Skin epidermis (tissue), 12 donors: ENCODE results near the gene TMEM237.
"Not testable (repeated sequence)": the region's sequence is repeated elsewhere in the genome, so short reads cannot be mapped to it uniquely, and the experiment has no call there.

Source experiments
- H3K27ac ChIP-seq, 21 experiments: fragments of 200-600 bp; sonication (generic) in 11 of 21; one replicate each; pipeline ENCODE4 v1.5.0; 2020; ENCODE audit warnings: mild to moderate bottlenecking in 3 of 21, inconsistent platforms in 2 of 21, moderate library complexity in 2 of 21
- H3K4me3 ChIP-seq, 7 experiments: fragments of 200-600 bp; sonication (generic) in 2 of 7; one replicate each; pipeline ENCODE4 v1.5.0; 2020; ENCODE audit warnings: inconsistent platforms in 2 of 7, mild to moderate bottlenecking in 2 of 7, moderate library complexity in 1 of 7

The TMEM237 gene

GRCh38 chr2:201643216-201643890, at the start of gene TMEM237:
TSS of gene TMEM237 (minus strand) at chr2:201643503. CDS start at chr2:201643400, 103 bp downstream.
- Histone ChIP-seq H3K4me3 (peak within 1 kb of the TSS; percentile 72 to 97 (median 75)), H3K27ac (peak within 1 kb of the TSS; percentile 40 to 98 (median 91))

DNA sequence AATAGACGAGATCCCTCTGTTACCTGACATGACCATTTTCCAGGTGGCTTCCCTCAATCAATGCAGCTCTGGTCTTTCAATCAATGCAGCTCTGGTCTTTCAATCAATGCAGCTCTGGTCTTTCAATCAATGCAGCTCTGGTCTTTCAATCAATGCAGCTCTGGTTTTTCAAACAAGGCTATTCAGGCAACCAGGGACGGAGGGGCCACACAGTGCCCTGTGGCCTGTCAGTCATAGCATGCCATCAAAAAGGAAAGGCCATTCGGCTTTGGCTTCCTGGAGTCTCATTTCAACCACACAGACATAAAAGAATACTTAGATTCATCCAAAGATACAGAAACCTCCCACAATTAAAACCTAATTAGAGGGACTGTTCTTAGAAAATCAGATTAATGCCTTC, 41.9 kb upstream of the TMEM237 start:
- H3K27ac ChIP-seq = no peak overlapping the region
- H3K4me3 ChIP-seq = no peak overlapping the region

GRCh38 chr2:201680743-201681142, 37.4 kb upstream of the TMEM237 start:
- Histone ChIP-seq H3K27ac (no peak overlapping the region), H3K4me3 (no peak overlapping the region)

DNA sequence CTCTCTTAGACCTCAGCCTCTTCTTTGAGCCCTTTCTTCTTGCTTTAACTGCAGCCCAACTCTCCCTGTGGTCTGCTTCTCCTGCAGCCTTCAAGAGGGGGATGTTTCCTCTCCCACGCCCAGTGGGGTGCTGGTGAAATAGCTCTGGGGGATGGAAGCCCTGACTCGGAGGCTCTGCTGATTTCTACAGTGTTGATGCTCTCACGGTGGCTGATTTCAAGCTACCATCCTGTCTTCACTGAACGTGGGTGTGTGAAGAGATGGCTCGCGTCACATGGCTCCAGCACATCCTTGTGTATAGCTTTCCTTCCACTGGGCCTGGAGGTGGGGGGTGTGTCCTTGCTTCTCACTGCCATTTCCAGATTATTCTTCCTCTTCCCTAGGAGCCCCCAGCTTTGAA, 35.1 kb upstream of the TMEM237 start:
- Histone ChIP-seq H3K27ac (no peak overlapping the region), H3K4me3 (no peak overlapping the region)

DNA sequence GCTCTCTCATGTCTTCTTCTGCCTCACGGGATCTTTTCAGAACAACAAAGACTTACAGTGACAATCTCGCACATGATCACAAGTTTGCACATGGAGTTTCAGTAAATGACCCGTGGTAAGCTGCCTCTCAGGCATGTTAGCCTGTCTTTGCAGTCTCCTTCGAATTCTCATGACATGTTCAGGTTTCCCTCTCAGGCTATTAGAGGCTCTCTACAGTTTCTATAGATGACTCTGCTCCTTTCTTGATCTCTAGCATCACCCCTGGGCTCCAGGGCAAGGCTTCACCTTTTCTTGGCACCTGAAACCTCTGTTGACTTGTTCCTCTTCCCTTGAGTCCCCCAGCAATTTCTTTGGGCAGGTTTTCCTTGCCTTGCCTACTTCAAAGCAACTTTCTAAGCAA, 32.2 kb upstream of the TMEM237 start:
- Histone ChIP-seq H3K4me3 (no peak overlapping the region), H3K27ac (no peak overlapping the region)

GRCh38 chr2:201674794-201675193, 31.5 kb upstream of the TMEM237 start:
- Histone ChIP-seq H3K4me3 (no peak overlapping the region), H3K27ac (no peak overlapping the region)

- Histone ChIP-seq H3K27ac (no peak overlapping the region), H3K4me3 (no peak overlapping the region)
Measured at GRCh38 chr2:201674298-201674697, 31.0 kb upstream of the TMEM237 start.

- Histone ChIP-seq H3K27ac (no peak overlapping the region), H3K4me3 (no peak overlapping the region)
Measured at GRCh38 chr2:201673546-201673945, 30.2 kb upstream of the TMEM237 start.

- not testable (repeated sequence) for H3K4me3 ChIP-seq, H3K27ac ChIP-seq
Measured at GRCh38 chr2:201671205-201671604, 27.9 kb upstream of the TMEM237 start.

GRCh38 chr2:201669865-201670264, 26.6 kb upstream of the TMEM237 start:
- Histone ChIP-seq H3K4me3 (no peak overlapping the region), H3K27ac (no peak overlapping the region)

DNA sequence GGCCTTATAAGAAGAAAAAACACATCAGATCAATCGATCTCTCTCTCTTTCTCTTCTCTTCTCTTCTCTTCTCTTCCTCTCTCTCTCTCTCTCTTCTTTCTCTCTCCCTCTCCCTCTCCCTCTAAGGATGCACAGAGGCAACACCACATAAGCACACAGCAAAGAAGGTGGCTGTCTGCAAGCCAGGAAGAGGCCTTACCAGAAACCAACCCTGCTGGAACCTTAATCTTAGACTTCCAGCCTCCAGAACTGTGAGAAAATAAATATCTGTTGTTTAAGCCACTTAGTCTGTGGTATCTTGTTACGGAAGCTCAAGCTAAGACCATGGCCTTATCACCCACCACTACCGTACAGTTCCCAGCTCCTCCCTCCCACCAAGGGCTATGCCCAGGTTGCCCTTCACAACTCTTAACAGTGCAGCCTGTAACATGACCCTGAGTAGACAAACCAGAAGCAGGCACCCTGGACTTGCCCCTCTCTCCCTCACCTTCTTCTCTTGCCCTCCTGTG, 25.2 kb upstream of the TMEM237 start:
- no peak overlapping the region for H3K4me3 ChIP-seq
- H3K27ac ChIP-seq = no peak overlapping the region

GRCh38 chr2:201664334-201664733, 21.0 kb upstream of the TMEM237 start:
- H3K27ac ChIP-seq = no peak overlapping the region

DNA sequence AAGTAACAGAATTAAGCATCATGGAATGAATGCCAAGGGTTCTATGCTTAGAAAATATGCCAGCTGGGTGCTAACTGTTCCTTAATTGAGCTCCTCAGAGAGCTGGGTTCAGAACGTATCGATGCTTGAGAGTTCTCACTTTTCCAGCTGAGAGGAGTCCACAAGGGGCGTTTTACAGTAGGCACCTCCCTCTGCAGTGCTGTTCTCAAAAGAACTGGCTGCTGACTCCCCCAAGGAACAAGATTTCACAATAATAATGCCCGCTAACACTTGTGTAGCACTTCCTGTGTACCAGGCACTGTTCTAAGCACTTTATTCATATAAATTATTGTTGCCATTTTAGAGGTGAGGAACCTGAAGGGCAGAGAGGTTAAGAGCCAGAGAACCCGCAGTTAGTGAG, 18.1 kb upstream of the TMEM237 start:
- no peak overlapping the region for H3K4me3 ChIP-seq
- H3K27ac ChIP-seq = no peak overlapping the region

More at GRCh38 chr2:201664334-201664733, 21.0 kb upstream of the TMEM237 start:
- no peak overlapping the region for H3K4me3 ChIP-seq

- Histone ChIP-seq H3K4me3 (no peak overlapping the region), H3K27ac (no peak overlapping the region)
Measured at GRCh38 chr2:201660293-201660895, 17.1 kb upstream of the TMEM237 start.

DNA sequence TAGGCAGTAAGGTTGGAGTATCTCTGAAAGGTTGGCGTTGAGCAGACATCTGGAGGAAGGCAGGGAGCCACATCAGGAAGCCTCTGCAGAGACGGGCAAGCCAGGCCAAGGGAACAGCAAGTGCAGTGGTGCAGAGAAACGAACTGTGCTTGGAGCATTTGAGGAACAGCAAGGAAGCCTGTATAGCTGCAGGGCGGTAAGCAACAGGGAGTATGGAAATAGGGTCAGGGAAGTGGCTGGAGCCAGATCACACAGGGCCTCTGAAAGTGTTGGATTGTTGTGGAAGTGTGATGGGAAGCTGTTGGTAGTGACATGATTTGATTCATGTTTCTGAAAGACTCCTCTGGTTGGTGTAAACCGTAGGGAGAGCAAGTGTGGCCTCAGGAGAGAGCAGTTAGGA, 13.4 kb upstream of the TMEM237 start:
- no peak overlapping the region for H3K27ac ChIP-seq
- no peak overlapping the region for H3K4me3 ChIP-seq

- H3K4me3 ChIP-seq = no peak overlapping the region
- H3K27ac ChIP-seq = no peak overlapping the region
Measured at GRCh38 chr2:201656102-201656501, 12.8 kb upstream of the TMEM237 start.

GRCh38 chr2:201654616-201655384, 11.5 kb upstream of the TMEM237 start:
- peak overlapping the region in 2 of 21 experiments; percentile 22 to 40 for H3K27ac ChIP-seq
- no peak overlapping the region for H3K4me3 ChIP-seq

GRCh38 chr2:201653221-201653620, 9.9 kb upstream of the TMEM237 start:
- no peak overlapping the region for H3K4me3 ChIP-seq
- H3K27ac ChIP-seq = peak overlapping the region in 13 of 21 experiments; percentile 14 to 78 (median 55)

GRCh38 chr2:201649442-201649841, 6.1 kb upstream of the TMEM237 start:
- Histone ChIP-seq H3K4me3 (no peak overlapping the region), H3K27ac (no peak overlapping the region)

- no peak overlapping the region for H3K27ac ChIP-seq
- H3K4me3 ChIP-seq = no peak overlapping the region
Measured at GRCh38 chr2:201647431-201647830, 4.1 kb upstream of the TMEM237 start.

DNA sequence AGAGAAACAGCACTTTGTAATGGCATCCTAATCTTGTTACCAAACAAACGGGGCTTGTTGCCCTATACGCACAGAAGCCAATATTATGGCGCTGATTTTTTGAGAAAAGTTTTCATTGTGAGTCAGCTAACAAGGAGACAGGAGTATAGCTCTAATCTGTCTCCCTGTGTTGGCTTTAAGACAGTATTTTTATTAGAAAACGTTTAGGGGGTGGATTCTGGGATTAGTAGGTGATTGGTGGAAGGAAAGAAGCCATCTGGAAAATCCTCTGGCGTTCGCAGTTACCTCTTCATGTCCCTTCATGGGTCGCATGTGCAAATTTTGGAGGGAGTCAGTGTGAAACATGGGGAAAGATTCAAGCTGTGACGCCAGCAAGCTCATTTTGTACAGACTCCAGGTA, 698 bp upstream of the TMEM237 start:
- H3K27ac ChIP-seq = peak overlapping the region in 18 of 21 experiments; percentile 88 to 98 (median 92)
- H3K4me3 ChIP-seq = peak overlapping the region in 4 of 7 experiments; percentile 72 to 97 (median 80)
